CD4-positive, alpha-beta T cell treated with Interferon alpha-2 for 1 hour (primary cell): Measurements from ENCODE around the gene ADAD2.

Source experiments
- DNase-seq, 2 donors: peaks; one replicate each; pipeline ENCODE4 v3.0.0-alpha.2; 2020 to 2022

ADAD2 gene

GRCh38 chr16:84177741-84178073 is 13.2 kb upstream of the ADAD2 start:
- DNase-seq = no peak

- no peak for DNase-seq
Measured at GRCh38 chr16:84178146-84178765, 12.7 kb upstream of the ADAD2 start.

- DNase-seq = no peak
Measured at GRCh38 chr16:84178892-84179611, 11.9 kb upstream of the ADAD2 start.

GRCh38 chr16:84179612-84180320 is 11.2 kb upstream of the ADAD2 start:
- DNase-seq = no peak

- DNase-seq = no peak
Measured at GRCh38 chr16:84180519-84181140, 10.3 kb upstream of the ADAD2 start.

GRCh38 chr16:84181144-84181915 is 9.6 kb upstream of the ADAD2 start:
- no peak for DNase-seq

GRCh38 chr16:84182104-84182503 is 8.9 kb upstream of the ADAD2 start:
- DNase-seq = no peak

- no peak for DNase-seq
Measured at GRCh38 chr16:84182680-84183571, 8.0 kb upstream of the ADAD2 start.

- no peak for DNase-seq
Measured at GRCh38 chr16:84183572-84183875, 7.4 kb upstream of the ADAD2 start.

GRCh38 chr16:84183911-84184591 is 6.9 kb upstream of the ADAD2 start:
- no peak for DNase-seq

- no peak for DNase-seq
Measured at GRCh38 chr16:84184775-84185174, 6.2 kb upstream of the ADAD2 start.

GRCh38 chr16:84186685-84187437 is 4.1 kb upstream of the ADAD2 start, which contains the start of gene TAF1C:
TAF1C (minus strand) TSS chr16:84187057; CDS start chr16:84184988, 2,069 bp downstream.
- peak; percentile 90 to 92 for DNase-seq

- no peak for DNase-seq
Measured at GRCh38 chr16:84191466-84191865, 509 bp downstream of the ADAD2 start.

GRCh38 chr16:84193480-84193879 is 2.5 kb downstream of the ADAD2 start:
- DNase-seq = no peak

- no peak for DNase-seq
Measured at GRCh38 chr16:84194018-84194417, 3.1 kb downstream of the ADAD2 start.

GRCh38 chr16:84194470-84195200 is 3.7 kb downstream of the ADAD2 start:
- DNase-seq = peak; percentile 26 to 29

- no peak for DNase-seq
Measured at GRCh38 chr16:84195201-84196093, 4.5 kb downstream of the ADAD2 start.

GRCh38 chr16:84196101-84196500 is 5.1 kb downstream of the ADAD2 start:
- no peak for DNase-seq
